ENCODE results near the gene XDH.

DNA sequence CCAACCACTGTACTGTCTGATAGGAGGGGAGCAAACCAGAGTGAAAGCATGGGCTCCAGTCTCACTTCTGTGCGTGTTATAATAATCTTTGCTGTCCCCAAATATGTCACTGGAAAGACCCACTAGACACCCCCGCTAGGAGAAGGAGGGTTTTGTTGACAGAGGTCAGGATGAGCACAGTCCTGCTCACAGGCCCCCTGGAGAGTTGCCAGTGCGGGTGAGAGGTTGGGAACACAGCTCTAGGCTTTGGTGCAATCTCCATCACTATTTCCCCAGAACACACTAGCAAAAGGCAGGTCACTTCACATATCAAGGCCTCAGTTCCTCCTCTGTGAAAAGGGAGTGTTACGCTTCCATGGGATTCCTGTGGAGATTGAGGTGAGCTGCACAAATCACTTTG lies 9.7 kb downstream of the XDH start:
- TF ChIP-seq, protein P1, sequence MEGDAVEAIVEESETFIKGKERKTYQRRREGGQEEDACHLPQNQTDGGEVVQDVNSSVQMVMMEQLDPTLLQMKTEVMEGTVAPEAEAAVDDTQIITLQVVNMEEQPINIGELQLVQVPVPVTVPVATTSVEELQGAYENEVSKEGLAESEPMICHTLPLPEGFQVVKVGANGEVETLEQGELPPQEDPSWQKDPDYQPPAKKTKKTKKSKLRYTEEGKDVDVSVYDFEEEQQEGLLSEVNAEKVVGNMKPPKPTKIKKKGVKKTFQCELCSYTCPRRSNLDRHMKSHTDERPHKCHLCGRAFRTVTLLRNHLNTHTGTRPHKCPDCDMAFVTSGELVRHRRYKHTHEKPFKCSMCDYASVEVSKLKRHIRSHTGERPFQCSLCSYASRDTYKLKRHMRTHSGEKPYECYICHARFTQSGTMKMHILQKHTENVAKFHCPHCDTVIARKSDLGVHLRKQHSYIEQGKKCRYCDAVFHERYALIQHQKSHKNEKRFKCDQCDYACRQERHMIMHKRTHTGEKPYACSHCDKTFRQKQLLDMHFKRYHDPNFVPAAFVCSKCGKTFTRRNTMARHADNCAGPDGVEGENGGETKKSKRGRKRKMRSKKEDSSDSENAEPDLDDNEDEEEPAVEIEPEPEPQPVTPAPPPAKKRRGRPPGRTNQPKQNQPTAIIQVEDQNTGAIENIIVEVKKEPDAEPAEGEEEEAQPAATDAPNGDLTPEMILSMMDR (IDR thresholded peaks at IDR 0.05) = no peak
- no peak for TF ChIP-seq POLR2AphosphoS5 (IDR thresholded peaks at IDR 0.05; ENCODE audit: low read depth, low read length)
- TF ChIP-seq, protein P2, sequence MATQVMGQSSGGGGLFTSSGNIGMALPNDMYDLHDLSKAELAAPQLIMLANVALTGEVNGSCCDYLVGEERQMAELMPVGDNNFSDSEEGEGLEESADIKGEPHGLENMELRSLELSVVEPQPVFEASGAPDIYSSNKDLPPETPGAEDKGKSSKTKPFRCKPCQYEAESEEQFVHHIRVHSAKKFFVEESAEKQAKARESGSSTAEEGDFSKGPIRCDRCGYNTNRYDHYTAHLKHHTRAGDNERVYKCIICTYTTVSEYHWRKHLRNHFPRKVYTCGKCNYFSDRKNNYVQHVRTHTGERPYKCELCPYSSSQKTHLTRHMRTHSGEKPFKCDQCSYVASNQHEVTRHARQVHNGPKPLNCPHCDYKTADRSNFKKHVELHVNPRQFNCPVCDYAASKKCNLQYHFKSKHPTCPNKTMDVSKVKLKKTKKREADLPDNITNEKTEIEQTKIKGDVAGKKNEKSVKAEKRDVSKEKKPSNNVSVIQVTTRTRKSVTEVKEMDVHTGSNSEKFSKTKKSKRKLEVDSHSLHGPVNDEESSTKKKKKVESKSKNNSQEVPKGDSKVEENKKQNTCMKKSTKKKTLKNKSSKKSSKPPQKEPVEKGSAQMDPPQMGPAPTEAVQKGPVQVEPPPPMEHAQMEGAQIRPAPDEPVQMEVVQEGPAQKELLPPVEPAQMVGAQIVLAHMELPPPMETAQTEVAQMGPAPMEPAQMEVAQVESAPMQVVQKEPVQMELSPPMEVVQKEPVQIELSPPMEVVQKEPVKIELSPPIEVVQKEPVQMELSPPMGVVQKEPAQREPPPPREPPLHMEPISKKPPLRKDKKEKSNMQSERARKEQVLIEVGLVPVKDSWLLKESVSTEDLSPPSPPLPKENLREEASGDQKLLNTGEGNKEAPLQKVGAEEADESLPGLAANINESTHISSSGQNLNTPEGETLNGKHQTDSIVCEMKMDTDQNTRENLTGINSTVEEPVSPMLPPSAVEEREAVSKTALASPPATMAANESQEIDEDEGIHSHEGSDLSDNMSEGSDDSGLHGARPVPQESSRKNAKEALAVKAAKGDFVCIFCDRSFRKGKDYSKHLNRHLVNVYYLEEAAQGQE (IDR thresholded peaks at IDR 0.05; ENCODE audit: insufficient read depth in 1 of 2, low read depth in 2 of 2, low read length in 1 of 2) = no peak
- no peak for TF ChIP-seq SIN3A (IDR thresholded peaks at IDR 0.05; ENCODE audit: borderline replicate concordance, insufficient read depth, low read depth, low read length)

All from Panc1 (cell line).